Measurements from ENCODE around the gene OTC.

DNA sequence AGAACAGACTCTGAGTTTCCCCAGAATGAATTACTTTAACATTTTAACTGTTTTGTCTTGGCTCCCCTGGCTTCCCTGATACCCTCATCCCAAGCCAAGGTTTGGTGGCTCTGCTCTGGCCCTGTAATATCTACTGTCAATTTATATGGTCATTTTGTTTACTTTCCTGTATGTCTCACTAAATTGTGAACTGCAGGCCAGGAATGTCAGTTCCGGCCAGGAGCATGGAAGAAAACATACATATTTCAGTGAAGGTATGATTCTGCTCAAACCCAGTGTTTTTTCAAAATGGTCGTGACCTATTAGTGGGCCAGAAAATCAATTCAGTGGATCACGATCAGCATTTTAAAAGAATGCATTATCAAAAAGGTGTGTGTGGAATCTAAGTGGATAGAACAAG is 26.3 kb upstream of the OTC start:
- TF ChIP-seq, protein P1, sequence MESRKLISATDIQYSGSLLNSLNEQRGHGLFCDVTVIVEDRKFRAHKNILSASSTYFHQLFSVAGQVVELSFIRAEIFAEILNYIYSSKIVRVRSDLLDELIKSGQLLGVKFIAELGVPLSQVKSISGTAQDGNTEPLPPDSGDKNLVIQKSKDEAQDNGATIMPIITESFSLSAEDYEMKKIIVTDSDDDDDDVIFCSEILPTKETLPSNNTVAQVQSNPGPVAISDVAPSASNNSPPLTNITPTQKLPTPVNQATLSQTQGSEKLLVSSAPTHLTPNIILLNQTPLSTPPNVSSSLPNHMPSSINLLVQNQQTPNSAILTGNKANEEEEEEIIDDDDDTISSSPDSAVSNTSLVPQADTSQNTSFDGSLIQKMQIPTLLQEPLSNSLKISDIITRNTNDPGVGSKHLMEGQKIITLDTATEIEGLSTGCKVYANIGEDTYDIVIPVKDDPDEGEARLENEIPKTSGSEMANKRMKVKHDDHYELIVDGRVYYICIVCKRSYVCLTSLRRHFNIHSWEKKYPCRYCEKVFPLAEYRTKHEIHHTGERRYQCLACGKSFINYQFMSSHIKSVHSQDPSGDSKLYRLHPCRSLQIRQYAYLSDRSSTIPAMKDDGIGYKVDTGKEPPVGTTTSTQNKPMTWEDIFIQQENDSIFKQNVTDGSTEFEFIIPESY (IDR thresholded peaks at IDR 0.05), result no peak
- TF ChIP-seq, protein P2, sequence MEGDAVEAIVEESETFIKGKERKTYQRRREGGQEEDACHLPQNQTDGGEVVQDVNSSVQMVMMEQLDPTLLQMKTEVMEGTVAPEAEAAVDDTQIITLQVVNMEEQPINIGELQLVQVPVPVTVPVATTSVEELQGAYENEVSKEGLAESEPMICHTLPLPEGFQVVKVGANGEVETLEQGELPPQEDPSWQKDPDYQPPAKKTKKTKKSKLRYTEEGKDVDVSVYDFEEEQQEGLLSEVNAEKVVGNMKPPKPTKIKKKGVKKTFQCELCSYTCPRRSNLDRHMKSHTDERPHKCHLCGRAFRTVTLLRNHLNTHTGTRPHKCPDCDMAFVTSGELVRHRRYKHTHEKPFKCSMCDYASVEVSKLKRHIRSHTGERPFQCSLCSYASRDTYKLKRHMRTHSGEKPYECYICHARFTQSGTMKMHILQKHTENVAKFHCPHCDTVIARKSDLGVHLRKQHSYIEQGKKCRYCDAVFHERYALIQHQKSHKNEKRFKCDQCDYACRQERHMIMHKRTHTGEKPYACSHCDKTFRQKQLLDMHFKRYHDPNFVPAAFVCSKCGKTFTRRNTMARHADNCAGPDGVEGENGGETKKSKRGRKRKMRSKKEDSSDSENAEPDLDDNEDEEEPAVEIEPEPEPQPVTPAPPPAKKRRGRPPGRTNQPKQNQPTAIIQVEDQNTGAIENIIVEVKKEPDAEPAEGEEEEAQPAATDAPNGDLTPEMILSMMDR (IDR thresholded peaks at IDR 0.05; ENCODE audit: low read depth, low read length, missing input control), result no peak
- no peak for TF ChIP-seq RAD21 (IDR thresholded peaks at IDR 0.05)
- TF ChIP-seq, protein P3, sequence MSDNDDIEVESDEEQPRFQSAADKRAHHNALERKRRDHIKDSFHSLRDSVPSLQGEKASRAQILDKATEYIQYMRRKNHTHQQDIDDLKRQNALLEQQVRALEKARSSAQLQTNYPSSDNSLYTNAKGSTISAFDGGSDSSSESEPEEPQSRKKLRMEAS (IDR thresholded peaks at IDR 0.05), result no peak
- no peak for TF ChIP-seq GABPA (IDR thresholded peaks at IDR 0.05 in 1 of 2, conservative IDR thresholded peaks at IDR 0.05 in 1 of 2)
- no peak for TF ChIP-seq HNF4A (conservative IDR thresholded peaks at IDR 0.05)
- no peak for TF ChIP-seq TAF1 (conservative IDR thresholded peaks at IDR 0.05)
- TF ChIP-seq JUND (IDR thresholded peaks at IDR 0.05), result no peak
- TF ChIP-seq, protein P4, sequence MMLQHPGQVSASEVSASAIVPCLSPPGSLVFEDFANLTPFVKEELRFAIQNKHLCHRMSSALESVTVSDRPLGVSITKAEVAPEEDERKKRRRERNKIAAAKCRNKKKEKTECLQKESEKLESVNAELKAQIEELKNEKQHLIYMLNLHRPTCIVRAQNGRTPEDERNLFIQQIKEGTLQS (IDR thresholded peaks at IDR 0.05), result no peak
- TF ChIP-seq, protein P5, sequence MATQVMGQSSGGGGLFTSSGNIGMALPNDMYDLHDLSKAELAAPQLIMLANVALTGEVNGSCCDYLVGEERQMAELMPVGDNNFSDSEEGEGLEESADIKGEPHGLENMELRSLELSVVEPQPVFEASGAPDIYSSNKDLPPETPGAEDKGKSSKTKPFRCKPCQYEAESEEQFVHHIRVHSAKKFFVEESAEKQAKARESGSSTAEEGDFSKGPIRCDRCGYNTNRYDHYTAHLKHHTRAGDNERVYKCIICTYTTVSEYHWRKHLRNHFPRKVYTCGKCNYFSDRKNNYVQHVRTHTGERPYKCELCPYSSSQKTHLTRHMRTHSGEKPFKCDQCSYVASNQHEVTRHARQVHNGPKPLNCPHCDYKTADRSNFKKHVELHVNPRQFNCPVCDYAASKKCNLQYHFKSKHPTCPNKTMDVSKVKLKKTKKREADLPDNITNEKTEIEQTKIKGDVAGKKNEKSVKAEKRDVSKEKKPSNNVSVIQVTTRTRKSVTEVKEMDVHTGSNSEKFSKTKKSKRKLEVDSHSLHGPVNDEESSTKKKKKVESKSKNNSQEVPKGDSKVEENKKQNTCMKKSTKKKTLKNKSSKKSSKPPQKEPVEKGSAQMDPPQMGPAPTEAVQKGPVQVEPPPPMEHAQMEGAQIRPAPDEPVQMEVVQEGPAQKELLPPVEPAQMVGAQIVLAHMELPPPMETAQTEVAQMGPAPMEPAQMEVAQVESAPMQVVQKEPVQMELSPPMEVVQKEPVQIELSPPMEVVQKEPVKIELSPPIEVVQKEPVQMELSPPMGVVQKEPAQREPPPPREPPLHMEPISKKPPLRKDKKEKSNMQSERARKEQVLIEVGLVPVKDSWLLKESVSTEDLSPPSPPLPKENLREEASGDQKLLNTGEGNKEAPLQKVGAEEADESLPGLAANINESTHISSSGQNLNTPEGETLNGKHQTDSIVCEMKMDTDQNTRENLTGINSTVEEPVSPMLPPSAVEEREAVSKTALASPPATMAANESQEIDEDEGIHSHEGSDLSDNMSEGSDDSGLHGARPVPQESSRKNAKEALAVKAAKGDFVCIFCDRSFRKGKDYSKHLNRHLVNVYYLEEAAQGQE (IDR thresholded peaks at IDR 0.05), result no peak
- no peak for TF ChIP-seq SP1 (IDR thresholded peaks at IDR 0.05)

All from liver (tissue), 3 donors.